NT2/D1 (cell line): Measurements from ENCODE around the gene CELF4.

Source experiments
- YY1 ChIP-seq: IDR thresholded peaks from 2 replicates; pipeline ENCODE4 v1.6.1; 2011; ENCODE audit not compliant: insufficient read length, insufficient read depth
- ZNF274 ChIP-seq: IDR thresholded peaks from 2 replicates; pipeline ENCODE4 v1.6.1; 2011; ENCODE audit warnings: mild to moderate bottlenecking, low read depth, low read length

GRCh38 chr18:37293359-37293758, 272.2 kb downstream of the CELF4 start:
- TF ChIP-seq ZNF274 (no peak), YY1 (no peak)
